ENCODE measurements around the gene MYBBP1A. TPM values are rescaled to one million over a fixed set of nuclear protein-coding genes. Genes with fewer than 3 reads are reported as not detected.

Gene MYBBP1A
- total RNA-seq, 1 donor from 2014 or later, result 47.1 TPM

GRCh38 chr17:4559139-4559791 is 4.1 kb upstream of the MYBBP1A start:
- no peaks in the 10 kb centered on the region for H3K9me3 ChIP-seq
- DNase-seq (ENCODE audit: extremely low spot score in 2 of 2), result no peak
- no peaks in the 10 kb centered on the region for H3K27me3 ChIP-seq
- H3K4me3 ChIP-seq, result peak overlapping the region in 1 of 2 donors; percentile 24
- H3K27ac ChIP-seq, result no peak overlapping the region
- intact Hi-C loops (cut with DNase I), result no loop called here
- no peak for TF ChIP-seq POLR2AphosphoS5 (IDR thresholded peaks at IDR 0.05; ENCODE audit: insufficient read depth in 1 of 2, low read depth in 1 of 2)
- TF ChIP-seq CTCF (IDR thresholded peaks at IDR 0.05), result no peak
- TF ChIP-seq POLR2A (IDR thresholded peaks at IDR 0.05), result no peak
- no peaks in the 10 kb centered on the region for H3K36me3 ChIP-seq
- H3K4me1 ChIP-seq, result peaks cover 24% of the 10 kb centered on the region

- no peak for TF ChIP-seq POLR2AphosphoS5 (IDR thresholded peaks at IDR 0.05; ENCODE audit: insufficient read depth in 1 of 2, low read depth in 1 of 2)
- no peak for TF ChIP-seq POLR2A (IDR thresholded peaks at IDR 0.05)
- no peak for TF ChIP-seq CTCF (IDR thresholded peaks at IDR 0.05)
- Histone ChIP-seq H3K27ac (no peak overlapping the region), H3K9me3 (no peaks in the 10 kb centered on the region), H3K4me3 (no peak overlapping the region), H3K36me3 (no peaks in the 10 kb centered on the region), H3K4me1 (peaks cover 33% of the 10 kb centered on the region), H3K27me3 (no peaks in the 10 kb centered on the region)
- intact Hi-C loops (cut with DNase I), result no loop called here
- DNase-seq (ENCODE audit: extremely low spot score in 2 of 2), result no peak
Observed at GRCh38 chr17:4558347-4558971, 3.3 kb upstream of the MYBBP1A start.

- peaks cover 0 to 4% of the 10 kb centered on the region in 2 donors for H3K36me3 ChIP-seq
- no peak for TF ChIP-seq POLR2AphosphoS5 (IDR thresholded peaks at IDR 0.05; ENCODE audit: insufficient read depth in 1 of 2, low read depth in 1 of 2)
- no peak for TF ChIP-seq POLR2A (IDR thresholded peaks at IDR 0.05)
- no peak for TF ChIP-seq CTCF (IDR thresholded peaks at IDR 0.05)
- peaks cover 33% of the 10 kb centered on the region for H3K4me1 ChIP-seq
- intact Hi-C loops (cut with DNase I), result no loop called here
- H3K27me3 ChIP-seq, result no peaks in the 10 kb centered on the region
- H3K9me3 ChIP-seq, result no peaks in the 10 kb centered on the region
- no peak overlapping the region for H3K4me3 ChIP-seq
- no peak overlapping the region for H3K27ac ChIP-seq
- DNase-seq (ENCODE audit: extremely low spot score in 2 of 2), result no peak
Observed at GRCh38 chr17:4557626-4558346, 2.6 kb upstream of the MYBBP1A start.

- H3K27me3 ChIP-seq, result no peaks in the 10 kb centered on the region
- DNase-seq (ENCODE audit: extremely low spot score in 2 of 2), result no peak
- H3K36me3 ChIP-seq, result peaks cover 0 to 8% of the 10 kb centered on the region in 2 donors
- H3K27ac ChIP-seq, result no peak overlapping the region
- no peaks in the 10 kb centered on the region for H3K9me3 ChIP-seq
- intact Hi-C loops (cut with DNase I), result no loop called here
- peaks cover 27% of the 10 kb centered on the region for H3K4me1 ChIP-seq
- no peak overlapping the region for H3K4me3 ChIP-seq
- TF ChIP-seq CTCF (IDR thresholded peaks at IDR 0.05) (no peak), POLR2A (IDR thresholded peaks at IDR 0.05) (no peak)
Observed at GRCh38 chr17:4556996-4557395, 1.8 kb upstream of the MYBBP1A start.
